ENCODE data around the gene AMT. TPM values are rescaled to one million over a fixed set of nuclear protein-coding genes. Genes with fewer than 3 reads are reported as not detected.

AMT gene
- total RNA-seq, 1 experiment from 2014 or later = 3.7 TPM

GRCh38 chr3:49416867-49417266 is 5.4 kb downstream of the AMT start:
- DNase-seq (ENCODE audit: unreplicated experiment) = no peak
- POLR2A ChIA-PET = interaction anchor here (1.6 kb wide), 2 partner anchors 9 to 12 kb away, joined by 4 to 9 read pairs; partner anchors contain the start of gene NICN1
- peak overlapping the region; percentile 55 for H3K27ac Mint-ChIP-seq (ENCODE audit: low read depth, unreplicated experiment)
- H3K27me3 Mint-ChIP-seq (ENCODE audit: insufficient read depth, unreplicated experiment) = no peaks in the 10 kb centered on the region
- no TSS peak for BruUV-seq (replicated peaks)
- H3K36me3 Mint-ChIP-seq (ENCODE audit: insufficient read depth, unreplicated experiment) = peaks cover 23% of the 10 kb centered on the region
- CTCF ChIA-PET = interaction anchor here (0.5 to 1.1 kb wide), 4 partner anchors 11 to 128 kb away, joined by 3 to 6 read pairs (median 3); no protein-coding TSS in a partner anchor
- peaks cover 24% of the 10 kb centered on the region for H3K4me1 Mint-ChIP-seq (ENCODE audit: insufficient read depth, unreplicated experiment)
- no peak for TF ChIP-seq CTCF (IDR thresholded peaks at IDR 0.05; ENCODE audit: unreplicated experiment)
- no peak overlapping the region for H3K4me3 Mint-ChIP-seq (ENCODE audit: unreplicated experiment)
- H3K9me3 Mint-ChIP-seq (ENCODE audit: unreplicated experiment) = no peaks in the 10 kb centered on the region
- intact Hi-C loops (cut with micrococcal nuclease) = no loop called here

- H3K27me3 Mint-ChIP-seq (ENCODE audit: insufficient read depth, unreplicated experiment) = no peaks in the 10 kb centered on the region
- peak overlapping the region; percentile 55 for H3K27ac Mint-ChIP-seq (ENCODE audit: low read depth, unreplicated experiment)
- H3K4me3 Mint-ChIP-seq (ENCODE audit: unreplicated experiment) = no peak overlapping the region
- no TSS peak for BruUV-seq (replicated peaks)
- POLR2A ChIA-PET = interaction anchor here (1.5 to 1.6 kb wide), 3 partner anchors 10 to 54 kb away, joined by 4 to 9 read pairs (median 4); partner anchors contain the start of genes DAG1 and NICN1
- H3K4me1 Mint-ChIP-seq (ENCODE audit: insufficient read depth, unreplicated experiment) = peaks cover 18% of the 10 kb centered on the region
- peaks cover 23% of the 10 kb centered on the region for H3K36me3 Mint-ChIP-seq (ENCODE audit: insufficient read depth, unreplicated experiment)
- DNase-seq (ENCODE audit: unreplicated experiment) = no peak
- no peak for TF ChIP-seq CTCF (IDR thresholded peaks at IDR 0.05; ENCODE audit: unreplicated experiment)
- intact Hi-C loops (cut with micrococcal nuclease) = loop anchor here (1.0 kb wide), 1 partner anchor 33 kb away; no protein-coding TSS in a partner anchor
- CTCF ChIA-PET = interaction anchor here (0.5 to 1.3 kb wide), 7 partner anchors 12 to 676 kb away, joined by 3 to 6 read pairs (median 4); no protein-coding TSS in a partner anchor
- H3K9me3 Mint-ChIP-seq (ENCODE audit: unreplicated experiment) = no peaks in the 10 kb centered on the region
Observed at GRCh38 chr3:49415931-49416601, 6.2 kb downstream of the AMT start.

DNA sequence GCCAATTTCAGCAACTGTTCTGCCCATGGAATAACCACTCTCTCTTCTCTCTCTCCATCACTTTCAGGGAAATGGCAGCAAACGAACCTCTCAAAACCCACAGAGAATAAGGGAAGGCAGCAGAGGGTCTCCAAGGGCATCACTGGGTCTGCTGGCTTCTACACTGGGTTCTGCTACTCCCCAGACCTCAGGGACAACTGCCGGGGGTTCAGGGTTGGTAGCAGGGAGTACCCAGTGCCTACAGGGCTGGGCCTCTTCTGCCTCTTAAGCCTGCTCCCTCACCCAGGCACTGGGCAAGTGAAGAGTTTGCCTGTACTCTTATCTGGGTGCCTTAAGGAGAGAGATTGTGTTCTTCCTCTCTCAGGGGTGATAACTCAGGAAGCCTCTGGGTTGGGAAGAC is 7.5 kb downstream of the AMT start:
- Mint-ChIP-seq H3K4me1 (ENCODE audit: insufficient read depth, unreplicated experiment) (peaks cover 17% of the 10 kb centered on the region), H3K27ac (ENCODE audit: low read depth, unreplicated experiment) (no peak overlapping the region), H3K27me3 (ENCODE audit: insufficient read depth, unreplicated experiment) (no peaks in the 10 kb centered on the region), H3K4me3 (ENCODE audit: unreplicated experiment) (no peak overlapping the region), H3K36me3 (ENCODE audit: insufficient read depth, unreplicated experiment) (peaks cover 28% of the 10 kb centered on the region), H3K9me3 (ENCODE audit: unreplicated experiment) (no peaks in the 10 kb centered on the region)
- DNase-seq (ENCODE audit: unreplicated experiment) = no peak
- no peak for TF ChIP-seq CTCF (IDR thresholded peaks at IDR 0.05; ENCODE audit: unreplicated experiment)
- BruUV-seq (replicated peaks) = no TSS peak
- ChIA-PET CTCF (interaction anchor here (0.9 kb wide), 1 partner anchor 282 kb away, joined by 3 read pairs; the partner anchor contains the start of gene LAMB2), POLR2A (no interaction called here)
- intact Hi-C loops (cut with micrococcal nuclease) = loop anchor here (1.0 to 5.0 kb wide), 2 partner anchors 35 to 37 kb away; no protein-coding TSS in a partner anchor

GRCh38 chr3:49413338-49413734 is 8.9 kb downstream of the AMT start:
- Mint-ChIP-seq H3K36me3 (ENCODE audit: insufficient read depth, unreplicated experiment) (peaks cover 24% of the 10 kb centered on the region), H3K4me1 (ENCODE audit: insufficient read depth, unreplicated experiment) (peaks cover 23% of the 10 kb centered on the region), H3K9me3 (ENCODE audit: unreplicated experiment) (no peaks in the 10 kb centered on the region), H3K4me3 (ENCODE audit: unreplicated experiment) (peak overlapping the region; percentile 90), H3K27ac (ENCODE audit: low read depth, unreplicated experiment) (peak overlapping the region; percentile 94), H3K27me3 (ENCODE audit: insufficient read depth, unreplicated experiment) (no peaks in the 10 kb centered on the region)
- POLR2A ChIA-PET = interaction anchor here (0.6 to 3.2 kb wide), 6 partner anchors 12 to 320 kb away, joined by 4 to 49 read pairs (median 20); partner anchors contain the start of genes GPX1, NICN1 and QRICH1
- no peak for TF ChIP-seq CTCF (IDR thresholded peaks at IDR 0.05; ENCODE audit: unreplicated experiment)
- CTCF ChIA-PET = interaction anchor here (0.7 to 1.9 kb wide), 4 partner anchors 15 to 244 kb away, joined by 3 to 6 read pairs (median 4); partner anchors contain the start of gene NICN1
- BruUV-seq (replicated peaks) = no TSS peak
- DNase-seq (ENCODE audit: unreplicated experiment) = no peak
- intact Hi-C loops (cut with micrococcal nuclease) = loop anchor here (2.0 to 5.0 kb wide), 2 partner anchors 36 to 67 kb away; no protein-coding TSS in a partner anchor

Measured in MCF 10A (cell line).